ENCODE results near the gene MRPL41.
"Not testable (repeated sequence)": the region's sequence is repeated elsewhere in the genome, so short reads cannot be mapped to it uniquely, and the experiment has no call there.

MRPL41 gene

DNA sequence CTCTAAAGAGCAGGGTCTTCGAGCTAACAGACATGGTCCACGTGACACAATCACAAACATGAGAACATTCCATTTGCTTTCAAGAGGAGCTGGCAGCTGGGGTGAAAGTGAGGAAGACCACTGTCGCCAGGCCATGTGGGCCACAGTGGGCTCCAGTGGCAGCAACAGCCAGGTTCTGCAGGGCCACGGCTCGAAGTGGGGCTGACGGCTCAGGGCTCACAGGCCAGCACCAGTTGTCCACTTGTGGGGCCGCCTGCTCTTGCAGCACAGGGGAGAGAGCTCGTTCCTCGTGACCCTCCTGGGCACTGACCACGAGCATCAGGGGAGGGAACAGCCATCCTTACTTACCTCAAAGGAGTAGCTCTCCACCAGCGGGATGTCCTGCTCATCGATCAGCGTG lies 36.6 kb downstream of the MRPL41 start:
- no peak for DNase-seq

DNA sequence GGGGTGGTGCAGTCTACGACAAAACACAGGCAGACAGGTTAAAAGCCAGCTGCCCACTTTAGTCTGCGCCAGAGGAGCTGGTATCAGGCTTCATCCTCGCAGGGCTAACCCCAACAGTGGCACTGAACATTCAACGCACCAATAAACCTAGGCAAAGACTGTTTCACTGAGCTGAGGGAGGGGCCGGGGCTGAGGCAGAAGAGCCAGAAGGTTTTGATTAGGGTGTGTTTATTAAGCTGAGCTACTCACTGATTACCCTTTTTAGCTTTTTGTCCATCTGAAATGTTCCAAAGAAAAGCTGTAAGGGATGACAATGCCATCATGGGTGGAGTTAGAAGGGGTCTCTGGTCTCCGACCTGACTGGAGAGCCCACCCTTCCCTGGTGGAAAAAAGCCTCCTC lies 37.2 kb downstream of the MRPL41 start:
- no peak for DNase-seq

DNA sequence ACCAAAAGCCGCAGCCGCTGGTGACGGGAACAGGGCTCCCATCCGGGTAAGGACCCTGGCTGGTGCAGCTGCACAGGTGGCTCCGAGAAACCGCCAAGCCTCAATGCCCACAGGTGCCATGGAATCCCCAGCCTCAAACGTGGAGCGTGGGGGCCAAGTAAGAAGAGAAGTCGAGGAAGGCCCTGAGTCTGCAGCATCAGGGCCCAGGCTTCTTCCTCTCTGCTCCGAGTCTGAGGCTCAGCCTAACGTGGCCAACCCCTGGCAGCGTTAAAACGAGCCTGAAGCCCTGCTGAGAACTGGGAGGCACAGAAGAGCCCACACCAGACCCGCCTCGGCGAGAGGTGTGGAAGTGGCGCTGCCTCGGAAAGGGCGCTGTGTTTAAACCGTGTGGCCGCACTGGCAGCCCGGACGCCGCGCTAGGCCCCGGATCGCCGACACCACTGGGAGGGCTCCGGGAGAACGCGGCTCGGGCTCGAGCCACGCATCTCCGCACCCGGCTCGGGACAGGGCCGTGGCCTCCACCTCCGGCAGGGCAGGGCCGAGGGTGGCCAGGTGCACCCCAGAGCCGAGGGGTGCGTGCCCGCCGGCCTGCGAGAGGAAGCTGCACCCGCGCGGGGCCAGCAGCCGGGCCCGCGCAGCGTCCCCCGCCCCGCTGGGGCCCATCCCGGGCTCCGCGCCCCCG lies 37.9 kb downstream of the MRPL41 start:
- DNase-seq, result no peak

- no peak for DNase-seq
Measured at GRCh38 chr9:137590123-137590468, 38.4 kb downstream of the MRPL41 start.

DNA sequence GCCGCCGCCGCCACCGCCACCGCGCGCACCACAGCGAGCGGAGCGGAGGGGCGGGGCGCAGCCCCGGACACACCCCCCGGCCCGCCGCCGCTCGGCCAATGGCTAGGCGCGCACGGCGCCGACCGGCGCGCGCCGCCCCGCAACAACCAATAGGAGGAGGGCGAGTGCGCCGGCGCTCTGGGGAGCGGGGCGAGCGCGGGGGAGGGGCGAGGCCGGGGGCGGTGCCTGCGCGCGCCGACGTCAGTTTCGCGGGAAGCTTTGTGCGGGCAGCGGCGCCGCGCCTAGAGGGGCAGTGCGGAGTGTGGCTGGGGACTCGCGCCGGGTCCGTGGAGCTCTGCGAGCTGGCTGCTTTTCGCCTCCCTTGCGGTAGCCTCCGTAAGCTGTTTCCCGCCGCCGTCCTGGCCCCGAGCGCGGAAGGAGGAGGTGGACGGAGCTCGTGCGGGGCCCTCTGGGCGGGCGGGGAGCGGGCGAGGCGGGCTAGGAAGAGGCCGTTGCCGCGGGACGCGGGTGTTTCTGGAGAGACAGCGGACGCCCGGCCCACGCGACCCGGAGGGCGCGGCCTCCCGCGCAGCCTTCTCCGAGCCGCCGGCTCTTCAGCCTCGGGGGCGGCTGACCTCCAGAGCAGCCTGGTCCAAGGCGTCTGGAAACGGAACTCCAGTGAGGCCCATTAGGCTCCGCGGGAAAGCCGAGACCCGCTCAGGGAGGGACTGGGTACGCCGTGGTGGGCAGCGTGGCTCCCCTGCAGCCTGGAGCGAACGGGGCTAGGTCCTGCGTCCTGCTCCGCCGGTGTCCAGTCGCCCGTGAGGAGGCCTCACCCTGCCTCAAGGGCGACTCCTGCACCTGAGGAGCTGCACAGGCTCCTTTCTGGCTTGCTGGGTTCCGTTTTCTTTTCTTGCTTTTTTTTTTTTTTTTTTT lies 39.0 kb downstream of the MRPL41 start, which contains the start of gene ZMYND19:
ZMYND19 (minus strand) TSS at position 44 of the 915 bp plus-strand sequence. CDS start 249 bp downstream, outside the sequence.
- peak; percentile 94 for DNase-seq

GRCh38 chr9:137592767-137593166 lies 41.1 kb downstream of the MRPL41 start:
- DNase-seq, result no peak

- no peak for DNase-seq
Measured at GRCh38 chr9:137593176-137593575, 41.5 kb downstream of the MRPL41 start.

- DNase-seq, result not testable (repeated sequence)
Measured at GRCh38 chr9:137596577-137596976, 44.9 kb downstream of the MRPL41 start.

GRCh38 chr9:137598943-137599342 lies 47.3 kb downstream of the MRPL41 start:
- DNase-seq, result no peak

Data from NCI-H2171 (cell line).